ENCODE measurements around the gene SIT1. TPM values are rescaled to one million over a fixed set of nuclear protein-coding genes. Genes with fewer than 3 reads are reported as not detected.

Gene SIT1
- total RNA-seq, 2 donors from 2014 or later = 0.18 to 0.68 TPM

- Histone ChIP-seq H3K4me1 (replicated peaks) (no peaks in the 10 kb centered on the region), H3K36me3 (no peaks in the 10 kb centered on the region), H3K27ac (no peak overlapping the region), H3K4me3 (no peak overlapping the region), H3K27me3 (replicated peaks; ENCODE audit: insufficient read depth) (no peaks in the 10 kb centered on the region), H3K9me3 (no peaks in the 10 kb centered on the region)
- WGBS = 89% methylated on average over 5 of the region's 5 CpGs
- TF ChIP-seq CTCF (IDR thresholded peaks at IDR 0.05) (no peak), POLR2AphosphoS5 (IDR thresholded peaks at IDR 0.05) (no peak), POLR2A (IDR thresholded peaks at IDR 0.05) (no peak)
- intact Hi-C loops (cut with DNase I) = no loop called here
- DNase-seq (ENCODE audit: low spot score) = no peak
Observed at GRCh38 chr9:35629597-35629996, 21.1 kb downstream of the SIT1 start.

DNA sequence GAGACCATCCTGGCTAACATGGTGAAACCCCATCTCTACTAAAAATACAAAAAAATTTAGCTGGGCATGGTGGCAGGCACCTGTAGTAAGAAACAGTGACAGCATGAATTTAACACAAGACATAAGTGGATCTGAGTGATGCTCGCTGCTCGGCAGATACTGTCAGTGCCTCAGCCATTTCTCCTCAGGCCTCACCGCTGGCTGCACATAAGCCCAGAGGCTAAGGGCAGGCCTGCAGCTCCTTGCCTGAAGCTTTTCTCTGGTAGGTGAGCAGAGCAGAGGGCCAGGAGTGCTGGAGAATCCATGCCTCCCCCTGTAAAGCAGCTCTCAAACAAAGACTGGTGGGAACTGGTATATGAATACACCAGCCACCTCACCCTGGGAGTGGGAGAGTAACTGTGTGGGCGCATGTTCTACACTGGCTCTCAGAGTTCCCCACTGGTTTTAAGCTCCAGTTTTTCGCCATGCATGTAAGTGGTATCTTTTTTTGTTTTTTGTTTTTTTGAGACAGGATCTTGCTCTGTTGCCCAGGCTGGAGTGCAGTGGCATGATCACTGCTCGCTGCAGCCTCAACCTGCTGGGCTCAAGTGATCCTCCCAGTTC lies 22.2 kb downstream of the SIT1 start:
- H3K4me1 ChIP-seq (replicated peaks) = no peaks in the 10 kb centered on the region
- no peaks in the 10 kb centered on the region for H3K36me3 ChIP-seq
- 92% methylated on average over 6 of the region's 6 CpGs for WGBS
- no peaks in the 10 kb centered on the region for H3K9me3 ChIP-seq
- intact Hi-C loops (cut with DNase I) = no loop called here
- DNase-seq (ENCODE audit: low spot score) = no peak
- H3K27ac ChIP-seq = no peak overlapping the region
- no peak overlapping the region for H3K4me3 ChIP-seq
- TF ChIP-seq CTCF (IDR thresholded peaks at IDR 0.05) = no peak
- no peaks in the 10 kb centered on the region for H3K27me3 ChIP-seq (replicated peaks; ENCODE audit: insufficient read depth)

- no peaks in the 10 kb centered on the region for H3K4me1 ChIP-seq (replicated peaks)
- H3K9me3 ChIP-seq = no peaks in the 10 kb centered on the region
- intact Hi-C loops (cut with DNase I) = no loop called here
- H3K27ac ChIP-seq = no peak overlapping the region
- no peak overlapping the region for H3K4me3 ChIP-seq
- WGBS = 88% methylated on average over 2 of the region's 2 CpGs
- no peaks in the 10 kb centered on the region for H3K27me3 ChIP-seq (replicated peaks; ENCODE audit: insufficient read depth)
- TF ChIP-seq CTCF (IDR thresholded peaks at IDR 0.05) (no peak), POLR2AphosphoS5 (IDR thresholded peaks at IDR 0.05) (no peak), POLR2A (IDR thresholded peaks at IDR 0.05) (no peak)
- H3K36me3 ChIP-seq = no peaks in the 10 kb centered on the region
- no peak for DNase-seq (ENCODE audit: low spot score)
Observed at GRCh38 chr9:35627575-35627974, 23.2 kb downstream of the SIT1 start.

DNA sequence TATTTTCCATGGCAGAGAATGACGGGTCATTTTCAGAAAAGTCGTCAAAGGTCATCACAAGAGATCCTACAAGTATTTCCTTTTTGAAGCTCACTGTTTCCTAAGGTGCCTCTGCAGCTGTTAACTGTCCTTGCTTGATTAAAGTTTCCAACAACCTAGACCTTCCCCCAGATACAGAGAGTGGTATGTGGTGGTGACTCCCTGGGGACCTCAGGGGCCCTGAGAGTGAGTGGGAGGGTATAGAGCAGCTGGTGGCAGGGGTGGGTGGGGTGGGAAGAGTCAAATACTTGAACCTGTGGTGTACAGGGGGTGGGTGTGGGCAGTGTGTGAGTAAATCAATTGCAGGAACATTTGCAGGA lies 31.0 kb downstream of the SIT1 start:
- WGBS = 70% methylated on average over 2 of the region's 2 CpGs
- no peak for DNase-seq (ENCODE audit: low spot score)

More for the DNA sequence above, 31.0 kb downstream of the SIT1 start:
- intact Hi-C loops (cut with DNase I) = no loop called here
- Histone ChIP-seq H3K27ac (no peak overlapping the region), H3K9me3 (no peaks in the 10 kb centered on the region), H3K36me3 (no peaks in the 10 kb centered on the region), H3K4me3 (no peak overlapping the region), H3K4me1 (replicated peaks) (no peaks in the 10 kb centered on the region), H3K27me3 (replicated peaks; ENCODE audit: insufficient read depth) (no peaks in the 10 kb centered on the region)
- no peak for TF ChIP-seq CTCF (IDR thresholded peaks at IDR 0.05)

Data from prostate gland (tissue), 2 donors.